Measurements from ENCODE around the gene RAB38. TPM values are rescaled to one million over a fixed set of nuclear protein-coding genes. Genes with fewer than 3 reads are reported as not detected.
A peak's percentile ranks its signal among the peaks of the same experiment; 100 is the strongest.

The RAB38 gene
- total and polyA plus RNA-seq, 2 donors (not counting 1 experiment from before 2014, with no cell fraction given), result 1.9 to 10.1 TPM

DNA sequence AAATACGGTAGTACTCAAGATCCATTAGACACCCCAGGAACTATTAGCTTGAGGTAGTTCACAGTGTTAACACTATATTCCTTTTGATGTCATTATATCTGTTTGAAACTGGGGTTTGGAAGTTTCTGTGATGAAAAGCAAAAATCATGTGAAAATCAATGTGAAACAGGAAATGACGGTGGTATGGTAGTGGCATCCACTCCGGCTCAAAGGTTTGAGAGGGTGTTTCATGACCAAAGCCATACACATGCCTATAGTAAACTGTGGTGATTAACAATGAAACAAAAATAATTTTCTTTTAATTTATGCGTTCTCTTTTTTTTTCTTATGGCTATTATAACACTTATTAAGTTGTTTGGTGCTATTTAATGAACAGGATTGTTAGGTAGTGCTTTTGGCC lies 10.9 kb downstream of the RAB38 start:
- no peaks in the 10 kb centered on the region for H3K9me3 ChIP-seq (ENCODE audit: control insufficient read depth, insufficient read depth, low read depth, low read length)
- no peaks in the 10 kb centered on the region for H3K79me2 ChIP-seq (ENCODE audit: control insufficient read depth, insufficient read depth, low read length)
- no peak overlapping the region for H3K4me2 ChIP-seq (ENCODE audit: extremely low read depth, insufficient read depth, low read length)

GRCh38 chr11:88158081-88158480 lies 17.2 kb downstream of the RAB38 start:
- DNase-seq (ENCODE audit: low read depth in 2 of 2), result no peak
- Histone ChIP-seq H3K36me3 (ENCODE audit: control insufficient read depth, insufficient read depth, low read length) (no peaks in the 10 kb centered on the region), H3K9ac (ENCODE audit: insufficient read depth, low read length) (no peak overlapping the region), H3K4me2 (ENCODE audit: extremely low read depth, insufficient read depth, low read length) (no peak overlapping the region), H2AFZ (ENCODE audit: low read length) (no peak overlapping the region), H3K9me3 (ENCODE audit: control insufficient read depth, insufficient read depth, low read depth, low read length) (no peaks in the 10 kb centered on the region), H3K4me1 (ENCODE audit: control insufficient read depth, extremely low read depth, insufficient read depth, low read length) (no peaks in the 10 kb centered on the region), H3K27me3 (ENCODE audit: control insufficient read depth, insufficient read depth, low read length) (no peaks in the 10 kb centered on the region), H3K4me3 (replicated peaks in 1 of 4; ENCODE audit: control extremely low read depth in 1 of 4, insufficient read depth in 1 of 4, low read depth in 3 of 4, low read length in 4 of 4) (no peak overlapping the region), H4K20me1 (ENCODE audit: control insufficient read depth, extremely low read depth, insufficient read depth, low read length) (no peaks in the 10 kb centered on the region), H3K79me2 (ENCODE audit: control insufficient read depth, insufficient read depth, low read length) (no peaks in the 10 kb centered on the region), H3K27ac (ENCODE audit: insufficient read depth, low read length) (no peak overlapping the region)
- TF ChIP-seq CTCF (conservative IDR thresholded peaks at IDR 0.05 in 1 of 2, IDR thresholded peaks at IDR 0.05 in 1 of 2; ENCODE audit: low read depth in 1 of 2, low read length in 2 of 2), result no peak
- TF ChIP-seq EZH2 (IDR thresholded peaks at IDR 0.05; ENCODE audit: low read length, missing control alignments), result no peak

More for the DNA sequence above, 10.9 kb downstream of the RAB38 start:
- Histone ChIP-seq H3K9ac (ENCODE audit: insufficient read depth, low read length) (no peak overlapping the region), H3K27ac (ENCODE audit: insufficient read depth, low read length) (no peak overlapping the region), H3K4me3 (replicated peaks in 1 of 4; ENCODE audit: control extremely low read depth in 1 of 4, insufficient read depth in 1 of 4, low read depth in 3 of 4, low read length in 4 of 4) (no peak overlapping the region), H2AFZ (ENCODE audit: low read length) (no peak overlapping the region), H3K36me3 (ENCODE audit: control insufficient read depth, insufficient read depth, low read length) (no peaks in the 10 kb centered on the region), H3K27me3 (ENCODE audit: control insufficient read depth, insufficient read depth, low read length) (no peaks in the 10 kb centered on the region), H4K20me1 (ENCODE audit: control insufficient read depth, extremely low read depth, insufficient read depth, low read length) (no peaks in the 10 kb centered on the region), H3K4me1 (ENCODE audit: control insufficient read depth, extremely low read depth, insufficient read depth, low read length) (no peaks in the 10 kb centered on the region)
- no peak for TF ChIP-seq EZH2 (IDR thresholded peaks at IDR 0.05; ENCODE audit: low read length, missing control alignments)
- DNase-seq (ENCODE audit: low read depth in 2 of 2), result no peak

DNA sequence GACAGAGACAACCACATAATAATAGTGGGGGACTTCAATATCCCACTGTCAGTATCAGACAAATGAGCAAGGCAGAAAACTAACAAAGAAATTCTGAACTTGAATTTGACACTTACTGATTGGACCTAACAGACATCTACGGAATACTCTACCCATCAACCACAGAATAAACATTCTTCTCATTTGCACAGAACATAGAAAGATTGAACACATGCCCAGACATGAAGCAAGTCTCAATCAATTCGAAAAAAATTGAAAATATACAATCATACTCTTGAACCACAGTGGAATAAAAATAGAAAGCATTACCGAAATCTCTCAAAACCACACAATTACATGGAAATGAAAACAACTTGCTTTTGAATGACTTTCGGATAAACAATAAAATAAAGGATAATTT lies 17.9 kb downstream of the RAB38 start:
- H3K4me3 ChIP-seq (replicated peaks in 1 of 4; ENCODE audit: control extremely low read depth in 1 of 4, insufficient read depth in 1 of 4, low read depth in 3 of 4, low read length in 4 of 4), result no peak overlapping the region
- H3K27ac ChIP-seq (ENCODE audit: insufficient read depth, low read length), result no peak overlapping the region
- H4K20me1 ChIP-seq (ENCODE audit: control insufficient read depth, extremely low read depth, insufficient read depth, low read length), result no peaks in the 10 kb centered on the region
- TF ChIP-seq EZH2 (IDR thresholded peaks at IDR 0.05; ENCODE audit: low read length, missing control alignments), result no peak
- no peak for TF ChIP-seq CTCF (conservative IDR thresholded peaks at IDR 0.05 in 1 of 2, IDR thresholded peaks at IDR 0.05 in 1 of 2; ENCODE audit: low read depth in 1 of 2, low read length in 2 of 2)
- H3K9ac ChIP-seq (ENCODE audit: insufficient read depth, low read length), result no peak overlapping the region
- no peaks in the 10 kb centered on the region for H3K27me3 ChIP-seq (ENCODE audit: control insufficient read depth, insufficient read depth, low read length)
- no peaks in the 10 kb centered on the region for H3K36me3 ChIP-seq (ENCODE audit: control insufficient read depth, insufficient read depth, low read length)
- no peaks in the 10 kb centered on the region for H3K4me1 ChIP-seq (ENCODE audit: control insufficient read depth, extremely low read depth, insufficient read depth, low read length)
- peak in 1 of 2 donors; percentile 35 for DNase-seq (ENCODE audit: low read depth in 2 of 2)
- H3K9me3 ChIP-seq (ENCODE audit: control insufficient read depth, insufficient read depth, low read depth, low read length), result no peaks in the 10 kb centered on the region
- H3K79me2 ChIP-seq (ENCODE audit: control insufficient read depth, insufficient read depth, low read length), result no peaks in the 10 kb centered on the region
- no peak overlapping the region for H2AFZ ChIP-seq (ENCODE audit: low read length)
- H3K4me2 ChIP-seq (ENCODE audit: extremely low read depth, insufficient read depth, low read length), result no peak overlapping the region

All from fibroblast of lung (primary cell).